K562 (cell line): ENCODE results near the gene SEPTIN6. TPM values are rescaled to one million over a fixed set of nuclear protein-coding genes. Genes with fewer than 3 reads are reported as not detected.

Source experiments
- ADNP ChIP-seq: fragments of 200-800 bp; sonication (Bioruptor generic); IDR thresholded peaks from 2 replicates; pipeline ENCODE4 v1.6.1; 2016; ENCODE audit warnings: missing genetic modification characterization, missing compliant biosample characterization
- CHCHD3 ChIP-seq: fragments of 250-450 bp; sonication (Bioruptor Pico); IDR thresholded peaks from 2 replicates; pipeline ENCODE4 v2.1.2; 2022; ENCODE audit warnings: mild to moderate bottlenecking
- FOSL1 ChIP-seq: fragments of 200-800 bp; sonication (Bioruptor generic); conservative IDR thresholded peaks from 2 replicates; pipeline ENCODE4 v1.6.1; 2016; ENCODE audit warnings: missing genetic modification characterization, missing compliant biosample characterization
- KDM4B ChIP-seq, 2 experiments: fragments of 450-650 bp in 1 of 2; sonication (generic) in 1 of 2; IDR thresholded peaks; 2 replicates each; pipeline ENCODE4 v1.6.1; 2016 to 2017; ENCODE audit warnings: borderline replicate concordance in 2 of 2, antibody characterized with exemption in 1 of 2, low read depth in 1 of 2, mild to moderate bottlenecking in 1 of 2
- PRDM10 ChIP-seq: fragments of 450-650 bp; IDR thresholded peaks from 2 replicates; pipeline ENCODE4 v1.6.1; 2018; ENCODE audit not compliant: partially characterized antibody
- SRSF9 ChIP-seq: fragments of 200-400 bp; formaldehyde crosslinking; IDR thresholded peaks from 2 replicates; pipeline ENCODE4 v1.6.1; 2017; ENCODE audit warnings: low read depth, low read length, borderline replicate concordance
- YY1 ChIP-seq, 3 experiments: IDR thresholded peaks; 2 replicates each; pipeline ENCODE4 v1.6.1; 2011; ENCODE audit warnings: low read length in 2 of 3, mild to moderate bottlenecking in 2 of 3, moderate library complexity in 2 of 3, borderline replicate concordance in 1 of 3, control low read depth in 1 of 3, low read depth in 1 of 3; ENCODE audit not compliant: insufficient read depth in 3 of 3, insufficient replicate concordance in 2 of 3, control insufficient read depth in 1 of 3, insufficient read length in 1 of 3; ENCODE audit errors: extremely low read depth in 1 of 3
- ZNF184 ChIP-seq: sonication (generic); formaldehyde crosslinking; IDR thresholded peaks from 2 replicates; pipeline ENCODE4 v1.5.0; 2020; ENCODE audit warnings: missing genetic modification reagents
- ZNF197 ChIP-seq: fragments of 200-800 bp; sonication (Bioruptor generic); IDR thresholded peaks from 2 replicates; pipeline ENCODE4 v1.6.1; 2016; ENCODE audit warnings: low read depth, missing genetic modification characterization, missing compliant biosample characterization
- polyA plus RNA-seq, 8 experiments: library from polyadenylated mRNA; depleted of rRNA in 4 of 8; stranded (reverse) in 5 of 8; unstranded in 3 of 8; fragments of >200 nt; fragmentation: Nextera tagmentation in 2 of 8; fragmentation: Illumina TruSeq in 1 of 8; extraction: Ambion mirVana in 2 of 8; extraction: Trizol in 1 of 8; gene quantifications; 2 replicates each; pipeline versions ENCODE4 v1.2.1 to v1.2.3, GENCODE V29; 2011 to 2014; ENCODE audit warnings: inconsistent platforms in 1 of 8, missing spikeins in 1 of 8
- total RNA-seq, 7 experiments: library from RNA; depleted of rRNA in 6 of 7; stranded (reverse); fragments of >200 nt in 6 of 7; fragmentation: Illumina TruSeq in 2 of 7; extraction: Trizol in 2 of 7; gene quantifications; 2 replicates each; pipeline versions ENCODE4 v1.2.1 to v1.2.3, GENCODE V29; 2011 to 2021; ENCODE audit warnings: low replicate concordance in 1 of 7

The SEPTIN6 gene
- total and polyA plus RNA-seq, 9 of the 15 experiments (the other 6 are each of a cell fraction or from before 2014, with no cell fraction given) = 8.4 to 67.0 (median 37.8) TPM

GRCh38 chrX:119659522-119659921 is 33.4 kb downstream of the SEPTIN6 start (continued):
- TF ChIP-seq PRDM10 (no peak), ADNP (peak; percentile 69), SRSF9 (no peak), CHCHD3 (CRISPR knock-in tag) (no peak), ZNF197 (no peak), ZNF184 (CRISPR knock-in tag) (no peak), KDM4B (IDR thresholded peaks at IDR 0.05; ENCODE audit: borderline replicate concordance in 2 of 2, low read depth in 1 of 2) (no peak), YY1 (IDR thresholded peaks at IDR 0.05; ENCODE audit: borderline replicate concordance in 1 of 3, control insufficient read depth in 1 of 3, extremely low read depth in 1 of 3, insufficient read depth in 3 of 3, insufficient read length in 1 of 3, insufficient replicate concordance in 2 of 3, low read depth in 1 of 3, low read length in 2 of 3) (no peak), FOSL1 (tag) (no peak)
